Renal cortical epithelial cell (primary cell): ENCODE measurements around the gene VCL. TPM values are rescaled to one million over a fixed set of nuclear protein-coding genes. Genes with fewer than 3 reads are reported as not detected.
"Not testable (repeated sequence)": the region's sequence is repeated elsewhere in the genome, so short reads cannot be mapped to it uniquely, and the experiment has no call there.

ENCODE experiments used
- DNase-seq: peaks from one replicate; pipeline ENCODE4 v3.0.0-alpha.2; 2011; ENCODE audit warnings: low read depth
- total RNA-seq: library from RNA; depleted of rRNA; stranded (reverse); fragments of >200 nt; gene quantifications from 2 replicates; pipeline ENCODE4 v1.2.3, GENCODE V29; 2014

VCL gene
- total RNA-seq, 1 donor from 2014 or later: 313 TPM

GRCh38 chr10:74006269-74006668 is 8.4 kb downstream of the VCL start:
- no peak for DNase-seq

GRCh38 chr10:74008212-74008731 is 10.4 kb downstream of the VCL start:
- no peak for DNase-seq

DNA sequence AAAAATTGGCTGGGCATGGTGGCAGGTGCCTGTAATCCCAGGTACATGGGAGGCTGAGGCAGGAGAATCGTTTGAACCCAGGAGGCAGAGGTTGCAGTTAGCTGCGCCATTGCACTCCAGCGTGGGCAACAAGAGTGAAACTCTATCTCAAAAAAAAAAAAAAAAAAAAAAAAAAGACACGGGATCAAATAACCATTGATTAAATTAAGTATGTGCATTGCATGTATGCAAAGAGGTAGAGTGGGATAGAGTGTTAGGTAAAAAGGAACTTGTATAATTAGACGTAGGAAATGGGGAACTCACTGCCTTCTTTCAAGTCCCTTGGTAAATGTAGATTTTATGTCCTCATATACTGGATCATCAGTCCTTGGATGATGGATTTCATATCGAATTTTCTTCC is 13.1 kb downstream of the VCL start:
- no peak for DNase-seq

DNA sequence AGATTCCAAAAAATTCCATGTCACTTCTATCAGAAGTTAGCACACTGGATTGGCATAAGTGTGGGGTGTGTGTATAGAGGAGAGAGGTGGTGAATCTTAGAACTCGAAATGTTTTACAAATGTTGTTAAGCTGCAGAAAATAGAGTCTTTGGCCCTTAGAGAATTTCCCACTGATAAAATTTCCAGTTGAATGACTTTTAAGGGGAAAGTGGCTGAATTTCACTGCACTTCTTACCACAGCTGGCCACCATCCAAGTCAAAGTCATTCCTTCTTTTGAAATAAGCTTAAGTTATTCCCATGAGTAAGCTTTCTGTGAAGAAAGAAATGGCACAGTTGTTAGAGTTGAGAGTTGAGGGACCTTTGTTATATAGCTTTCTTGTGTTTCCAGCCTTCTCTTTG is 13.9 kb downstream of the VCL start:
- DNase-seq: peak; percentile 94

GRCh38 chr10:74012480-74012879 is 14.6 kb downstream of the VCL start:
- DNase-seq: no peak

DNA sequence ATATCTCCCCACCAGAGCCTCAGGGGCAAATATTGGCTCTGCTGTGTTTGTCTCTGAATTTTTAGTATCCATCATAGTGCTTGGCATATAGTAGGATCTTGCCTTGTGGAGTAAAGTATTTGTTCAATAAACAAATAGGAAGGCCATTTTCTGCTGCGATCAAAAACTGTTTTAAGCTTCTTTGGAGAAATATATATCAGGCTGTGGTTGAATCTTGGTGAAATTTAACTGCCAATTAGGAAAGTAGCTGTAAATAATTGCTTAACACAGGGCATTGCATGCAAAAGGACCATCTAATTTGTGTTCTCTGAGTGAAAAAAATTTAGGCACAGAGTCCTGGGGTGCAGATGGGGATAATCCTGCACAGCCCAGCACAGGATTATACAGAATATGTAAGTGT is 15.1 kb downstream of the VCL start:
- DNase-seq: no peak

GRCh38 chr10:74014574-74014973 is 16.7 kb downstream of the VCL start:
- not testable (repeated sequence) for DNase-seq

GRCh38 chr10:74018241-74018640 is 20.3 kb downstream of the VCL start:
- DNase-seq: peak; percentile 31

DNA sequence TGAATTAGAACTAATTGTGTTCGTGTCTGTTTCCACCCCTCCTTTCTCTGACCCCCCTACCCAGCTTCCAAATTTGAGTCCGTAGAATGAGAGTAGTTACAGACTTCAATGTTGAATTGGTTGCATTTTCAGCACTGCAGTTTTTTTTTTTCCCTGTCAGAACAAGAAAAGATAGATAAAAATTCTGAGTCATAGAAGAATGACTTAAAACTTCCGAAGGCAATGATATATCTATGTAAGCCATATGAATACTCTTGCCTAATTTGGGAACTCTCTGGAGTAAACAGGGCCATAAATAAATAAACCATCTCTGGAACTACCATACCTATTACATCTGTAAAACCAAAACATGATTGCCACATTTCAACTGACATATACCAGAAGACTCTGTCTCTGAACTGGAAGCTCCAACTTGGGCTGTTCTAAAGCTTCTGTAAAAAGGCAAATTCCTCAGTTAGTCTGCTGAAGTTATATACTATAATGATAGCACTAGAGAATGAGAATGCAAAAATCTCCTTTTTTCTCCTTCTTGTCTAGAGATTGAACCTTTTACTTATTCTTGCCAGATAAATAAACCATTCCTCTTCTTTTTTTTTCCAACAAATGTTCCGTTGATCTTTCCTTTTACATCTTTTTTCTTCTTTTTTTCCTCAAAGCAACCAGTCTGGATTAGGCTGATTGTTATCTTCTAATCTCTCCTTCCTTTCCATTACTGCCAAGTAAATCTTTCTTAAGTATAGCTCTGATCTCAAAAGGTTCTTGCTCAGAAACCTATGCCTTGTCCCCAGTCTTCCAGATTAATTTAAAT is 23.5 kb downstream of the VCL start:
- peak; percentile 32 for DNase-seq

DNA sequence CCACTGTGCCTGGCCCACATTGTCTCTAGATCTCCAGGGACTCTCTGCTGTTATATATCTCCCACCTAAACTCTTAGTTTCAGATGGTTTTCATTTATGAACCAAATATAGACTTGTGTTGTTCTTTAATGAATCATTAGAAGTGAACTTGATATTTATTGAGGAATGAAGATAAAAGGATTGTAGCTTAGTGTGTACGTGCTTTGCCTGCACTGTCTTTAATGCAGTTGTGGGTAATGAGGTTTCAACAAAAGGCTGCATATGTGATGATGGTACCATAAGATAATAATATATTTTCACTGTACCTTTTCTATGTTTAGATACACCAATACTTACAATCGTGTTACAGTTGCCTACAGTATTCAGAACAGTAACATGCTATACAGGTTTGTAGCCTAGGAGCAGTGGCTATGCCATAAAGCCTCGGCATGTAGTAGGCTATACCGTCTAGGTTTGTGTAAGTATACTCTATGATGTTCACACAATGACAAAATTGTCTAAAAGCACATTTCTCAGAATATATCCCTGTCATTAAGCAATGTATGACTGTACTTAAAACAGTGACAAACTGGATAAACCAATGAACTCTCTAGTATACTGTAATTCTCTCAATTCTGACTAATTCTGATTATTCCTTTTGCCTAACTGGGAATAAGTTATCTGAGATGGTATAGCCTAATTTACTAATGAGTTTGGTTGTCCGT is 25.2 kb downstream of the VCL start:
- no peak for DNase-seq

DNA sequence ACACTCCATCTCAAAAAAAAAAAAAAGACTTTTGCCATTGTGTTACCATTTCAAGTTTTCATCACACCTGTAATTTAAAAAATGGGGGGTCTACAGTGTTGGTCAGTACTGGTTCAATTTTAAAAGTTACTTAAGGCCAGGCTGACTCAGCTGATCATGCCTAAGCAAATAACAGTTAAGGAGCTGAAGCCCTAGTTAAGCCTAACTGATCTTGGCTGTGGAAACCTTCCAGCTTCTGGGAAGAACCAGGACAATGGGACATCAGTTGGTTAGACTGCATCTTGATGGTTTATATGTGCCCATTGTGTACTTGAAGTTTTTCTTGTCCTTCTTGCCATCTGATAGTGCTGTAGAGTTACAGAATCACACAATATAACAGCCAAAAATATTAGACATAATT is 26.7 kb downstream of the VCL start:
- DNase-seq: peak; percentile 52

GRCh38 chr10:74025380-74025978 is 27.6 kb downstream of the VCL start:
- DNase-seq: no peak

DNA sequence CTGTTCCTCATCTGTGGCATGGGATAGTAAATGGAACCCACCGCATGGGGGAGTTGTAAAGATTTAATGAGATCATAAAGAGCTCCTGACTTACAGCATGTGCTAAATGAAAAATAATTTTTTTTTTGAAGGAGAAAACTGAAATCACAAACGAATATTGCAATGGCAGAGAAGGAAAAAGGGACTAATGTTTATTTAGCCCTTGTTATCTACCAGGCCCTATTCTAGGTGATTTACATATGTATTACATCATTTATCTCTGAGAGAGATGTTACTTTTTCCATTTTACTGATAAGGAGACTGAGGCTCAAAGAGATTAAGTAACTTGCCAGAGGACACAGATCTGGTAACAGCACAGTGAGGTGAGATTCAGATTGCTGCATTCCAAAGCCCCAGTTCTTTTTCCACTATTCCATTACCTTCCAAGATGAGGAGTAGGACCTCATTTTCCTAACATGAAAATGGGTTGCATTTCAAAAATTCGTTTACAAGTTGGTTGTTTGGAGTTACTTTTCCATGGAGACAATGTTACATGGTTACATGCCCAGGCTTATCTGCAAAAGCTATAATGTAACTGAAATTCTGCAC is 28.6 kb downstream of the VCL start:
- DNase-seq: no peak

DNA sequence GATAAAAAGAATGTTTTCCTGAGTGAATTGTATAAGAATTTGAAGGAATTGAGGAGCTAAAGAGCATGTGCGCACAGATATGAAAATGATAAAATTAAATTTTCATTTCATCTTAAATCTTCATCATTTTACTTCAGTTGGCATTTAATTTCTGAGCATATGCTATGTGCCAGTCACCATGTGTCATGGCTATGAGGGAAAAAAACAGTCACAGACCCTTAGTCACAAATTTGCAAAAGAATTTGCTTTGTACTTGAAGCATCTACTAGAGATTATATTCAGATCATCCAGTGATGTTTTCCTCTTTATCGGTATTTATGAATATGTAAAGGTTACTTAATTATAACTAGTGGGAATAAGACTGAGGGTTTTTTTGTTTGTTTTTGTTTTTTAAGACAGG is 29.8 kb downstream of the VCL start:
- no peak for DNase-seq

DNA sequence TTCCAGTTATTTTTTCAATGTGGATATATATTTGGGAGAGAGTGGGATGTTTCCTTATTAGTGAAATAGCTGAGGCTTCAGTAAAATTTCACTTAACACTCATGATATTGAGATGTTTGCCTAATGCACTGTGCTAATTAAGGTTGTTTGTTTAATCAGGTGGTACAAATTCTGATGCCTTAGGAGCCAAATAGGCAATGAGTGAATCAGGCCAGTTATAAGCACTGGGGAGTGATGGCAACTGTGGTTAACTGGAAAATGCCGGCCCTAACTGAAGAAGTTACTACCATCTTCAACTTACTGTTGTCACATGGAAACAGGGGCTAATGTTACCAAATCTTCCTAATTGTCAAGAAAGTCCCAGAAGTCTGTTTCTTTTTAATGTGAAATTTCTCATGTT is 32.0 kb downstream of the VCL start:
- peak; percentile 66 for DNase-seq

DNA sequence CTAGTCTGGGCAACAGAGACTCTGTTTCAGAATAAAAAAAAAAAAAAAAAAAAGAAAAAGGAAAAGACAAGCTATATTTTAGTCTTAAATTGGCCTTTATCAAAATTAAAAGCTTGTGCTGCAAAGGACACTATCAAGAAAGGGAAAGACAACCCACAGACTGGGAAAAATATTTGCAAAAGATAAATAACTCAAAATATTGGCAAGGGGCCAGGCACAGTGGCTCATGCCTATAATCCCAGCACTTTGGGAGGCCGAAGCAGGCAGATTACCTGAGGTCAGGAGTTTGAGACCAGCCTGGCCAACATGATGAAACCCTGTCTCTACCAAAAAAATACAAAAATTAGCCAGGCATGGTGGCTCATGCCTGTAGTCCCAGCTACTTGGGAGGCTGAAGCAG is 34.3 kb downstream of the VCL start:
- DNase-seq: not testable (repeated sequence)

GRCh38 chr10:74032900-74033655 is 35.2 kb downstream of the VCL start:
- DNase-seq: no peak

DNA sequence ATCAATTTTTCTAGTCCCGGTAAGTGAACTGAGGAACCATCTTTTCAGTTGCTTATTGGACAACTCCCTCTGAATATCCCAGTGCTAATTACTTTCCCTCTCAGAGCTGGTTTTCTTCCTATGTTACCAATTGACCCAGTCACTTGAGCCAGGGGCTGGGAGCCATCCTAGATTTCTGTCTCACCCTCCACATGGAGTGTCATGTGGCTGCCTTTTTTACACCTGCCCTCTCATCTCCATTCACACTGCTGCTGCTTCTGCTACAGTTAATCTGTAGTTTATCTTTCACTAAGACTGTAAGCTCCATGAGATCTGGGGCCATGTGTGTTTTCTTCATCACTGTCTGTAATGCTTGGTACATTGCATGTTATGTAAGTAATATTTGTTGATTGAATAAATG is 35.8 kb downstream of the VCL start:
- DNase-seq: no peak

- no peak for DNase-seq
These were observed 36.4 kb downstream of the VCL start for GRCh38 chr10:74034301-74034700.

GRCh38 chr10:74035303-74035702 is 37.4 kb downstream of the VCL start:
- no peak for DNase-seq

DNA sequence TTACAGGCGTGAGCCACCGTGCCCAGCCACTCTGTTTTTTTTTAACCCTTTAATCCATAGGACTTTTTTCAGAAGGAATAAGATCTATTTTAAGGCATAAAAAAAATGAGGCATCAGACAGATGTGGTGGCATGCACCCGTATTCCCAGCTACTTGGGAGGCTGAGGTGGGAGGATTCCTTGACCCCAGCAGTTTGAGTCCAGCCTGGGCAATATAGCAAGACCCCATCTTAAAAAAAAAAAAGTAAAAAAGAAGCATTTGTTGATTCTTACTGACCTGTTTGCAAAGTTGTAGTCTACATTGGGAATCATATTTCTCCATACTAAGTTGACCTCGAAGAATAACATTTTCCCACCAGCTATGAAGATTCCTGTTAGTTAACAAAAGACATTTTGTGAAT is 38.6 kb downstream of the VCL start:
- DNase-seq: no peak
